ENCODE results near the gene UAP1L1. TPM values are rescaled to one million over a fixed set of nuclear protein-coding genes. Genes with fewer than 3 reads are reported as not detected.

UAP1L1 gene
- total and polyA plus RNA-seq, 4 donors, result 0.35 to 2.3 (median 1.7) TPM

GRCh38 chr9:137034039-137034708 is 43.1 kb upstream of the UAP1L1 start:
- no peak overlapping the region for H3K4me3 ChIP-seq (ENCODE audit: low read depth in 1 of 3, low read length in 3 of 3)
- peaks cover under 1 to 14% (median 5%) of the 10 kb centered on the region in 4 donors for H3K4me1 ChIP-seq (ENCODE audit: control insufficient read depth in 4 of 4, insufficient read depth in 4 of 4, low read length in 3 of 4)
- DNase-seq (ENCODE audit: low spot score), result no peak
- H3K27ac ChIP-seq (ENCODE audit: low read depth in 1 of 2, low read length in 2 of 2), result peak overlapping the region in 1 of 2 donors; percentile 43
- H3K36me3 ChIP-seq (ENCODE audit: control insufficient read depth in 4 of 4, insufficient read depth in 3 of 4, low read depth in 1 of 4, low read length in 3 of 4), result no peaks in the 10 kb centered on the region
- TF ChIP-seq NR2F2 (IDR thresholded peaks at IDR 0.05) (no peak), EGR1 (IDR thresholded peaks at IDR 0.05; ENCODE audit: low read depth in 2 of 2) (no peak), RXRA (IDR thresholded peaks at IDR 0.05) (no peak)
- H3K9me3 ChIP-seq (ENCODE audit: control insufficient read depth in 4 of 4, low read length in 3 of 4), result no peaks in the 10 kb centered on the region
- 62% methylated on average over 15 of the region's 15 CpGs for WGBS
- peaks cover 0 to 2% (median 0%) of the 10 kb centered on the region in 4 donors for H3K27me3 ChIP-seq (ENCODE audit: control insufficient read depth in 4 of 4, insufficient read depth in 4 of 4, low read length in 3 of 4)
- H3K9ac ChIP-seq (ENCODE audit: low read depth in 1 of 2, low read length in 2 of 2), result no peak overlapping the region

- 23% methylated on average over 24 of the region's 24 CpGs for WGBS
- Histone ChIP-seq H3K4me3 (ENCODE audit: low read depth in 1 of 3, low read length in 3 of 3) (no peak overlapping the region), H3K9ac (ENCODE audit: low read depth in 1 of 2, low read length in 2 of 2) (no peak overlapping the region), H3K27me3 (ENCODE audit: control insufficient read depth in 4 of 4, insufficient read depth in 4 of 4, low read length in 3 of 4) (peaks cover 0 to 2% (median 0%) of the 10 kb centered on the region in 4 donors), H3K27ac (ENCODE audit: low read depth in 1 of 2, low read length in 2 of 2) (peak overlapping the region; percentile 8 to 43), H3K36me3 (ENCODE audit: control insufficient read depth in 4 of 4, insufficient read depth in 3 of 4, low read depth in 1 of 4, low read length in 3 of 4) (no peaks in the 10 kb centered on the region), H3K9me3 (ENCODE audit: control insufficient read depth in 4 of 4, low read length in 3 of 4) (no peaks in the 10 kb centered on the region), H3K4me1 (ENCODE audit: control insufficient read depth in 4 of 4, insufficient read depth in 4 of 4, low read length in 3 of 4) (peaks cover 0 to 10% (median 1%) of the 10 kb centered on the region in 4 donors)
- TF ChIP-seq YY1 (IDR thresholded peaks at IDR 0.05), result no peak
- no peak for TF ChIP-seq SP1 (IDR thresholded peaks at IDR 0.05)
- TF ChIP-seq, protein P1, sequence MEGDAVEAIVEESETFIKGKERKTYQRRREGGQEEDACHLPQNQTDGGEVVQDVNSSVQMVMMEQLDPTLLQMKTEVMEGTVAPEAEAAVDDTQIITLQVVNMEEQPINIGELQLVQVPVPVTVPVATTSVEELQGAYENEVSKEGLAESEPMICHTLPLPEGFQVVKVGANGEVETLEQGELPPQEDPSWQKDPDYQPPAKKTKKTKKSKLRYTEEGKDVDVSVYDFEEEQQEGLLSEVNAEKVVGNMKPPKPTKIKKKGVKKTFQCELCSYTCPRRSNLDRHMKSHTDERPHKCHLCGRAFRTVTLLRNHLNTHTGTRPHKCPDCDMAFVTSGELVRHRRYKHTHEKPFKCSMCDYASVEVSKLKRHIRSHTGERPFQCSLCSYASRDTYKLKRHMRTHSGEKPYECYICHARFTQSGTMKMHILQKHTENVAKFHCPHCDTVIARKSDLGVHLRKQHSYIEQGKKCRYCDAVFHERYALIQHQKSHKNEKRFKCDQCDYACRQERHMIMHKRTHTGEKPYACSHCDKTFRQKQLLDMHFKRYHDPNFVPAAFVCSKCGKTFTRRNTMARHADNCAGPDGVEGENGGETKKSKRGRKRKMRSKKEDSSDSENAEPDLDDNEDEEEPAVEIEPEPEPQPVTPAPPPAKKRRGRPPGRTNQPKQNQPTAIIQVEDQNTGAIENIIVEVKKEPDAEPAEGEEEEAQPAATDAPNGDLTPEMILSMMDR (IDR thresholded peaks at IDR 0.05; ENCODE audit: low read depth, low read length, missing input control), result peak; percentile 90
- TF ChIP-seq RAD21 (IDR thresholded peaks at IDR 0.05), result peak; percentile 90 to 92
- TF ChIP-seq JUND (IDR thresholded peaks at IDR 0.05), result no peak
- peak; percentile 82 for DNase-seq (ENCODE audit: low spot score)
These were observed 42.4 kb upstream of the UAP1L1 start for GRCh38 chr9:137034709-137035506.

- no peak overlapping the region for H3K4me3 ChIP-seq (ENCODE audit: low read depth in 1 of 3, low read length in 3 of 3)
- peaks cover 0 to 10% (median 1%) of the 10 kb centered on the region in 4 donors for H3K4me1 ChIP-seq (ENCODE audit: control insufficient read depth in 4 of 4, insufficient read depth in 4 of 4, low read length in 3 of 4)
- DNase-seq (ENCODE audit: low spot score), result no peak
- peaks cover 0 to 2% (median 0%) of the 10 kb centered on the region in 4 donors for H3K27me3 ChIP-seq (ENCODE audit: control insufficient read depth in 4 of 4, insufficient read depth in 4 of 4, low read length in 3 of 4)
- H3K9ac ChIP-seq (ENCODE audit: low read depth in 1 of 2, low read length in 2 of 2), result no peak overlapping the region
- H3K9me3 ChIP-seq (ENCODE audit: control insufficient read depth in 4 of 4, low read length in 3 of 4), result no peaks in the 10 kb centered on the region
- no peaks in the 10 kb centered on the region for H3K36me3 ChIP-seq (ENCODE audit: control insufficient read depth in 4 of 4, insufficient read depth in 3 of 4, low read depth in 1 of 4, low read length in 3 of 4)
- 34% methylated on average over 9 of the region's 9 CpGs for WGBS
- no peak overlapping the region for H3K27ac ChIP-seq (ENCODE audit: low read depth in 1 of 2, low read length in 2 of 2)
- TF ChIP-seq NR2F2 (IDR thresholded peaks at IDR 0.05) (no peak), JUND (IDR thresholded peaks at IDR 0.05) (no peak), ZBTB33 (IDR thresholded peaks at IDR 0.05) (no peak), FOXA2 (IDR thresholded peaks at IDR 0.05) (no peak), MAX (IDR thresholded peaks at IDR 0.05) (no peak), SP1 (IDR thresholded peaks at IDR 0.05) (no peak), FOXA1 (IDR thresholded peaks at IDR 0.05) (no peak), TAF1 (conservative IDR thresholded peaks at IDR 0.05) (no peak), YY1 (IDR thresholded peaks at IDR 0.05) (no peak), RAD21 (IDR thresholded peaks at IDR 0.05) (no peak), RXRA (IDR thresholded peaks at IDR 0.05) (no peak), ATF3 (IDR thresholded peaks at IDR 0.05) (no peak), GABPA (IDR thresholded peaks at IDR 0.05 in 1 of 2, conservative IDR thresholded peaks at IDR 0.05 in 1 of 2) (no peak)
- TF ChIP-seq, protein P2, sequence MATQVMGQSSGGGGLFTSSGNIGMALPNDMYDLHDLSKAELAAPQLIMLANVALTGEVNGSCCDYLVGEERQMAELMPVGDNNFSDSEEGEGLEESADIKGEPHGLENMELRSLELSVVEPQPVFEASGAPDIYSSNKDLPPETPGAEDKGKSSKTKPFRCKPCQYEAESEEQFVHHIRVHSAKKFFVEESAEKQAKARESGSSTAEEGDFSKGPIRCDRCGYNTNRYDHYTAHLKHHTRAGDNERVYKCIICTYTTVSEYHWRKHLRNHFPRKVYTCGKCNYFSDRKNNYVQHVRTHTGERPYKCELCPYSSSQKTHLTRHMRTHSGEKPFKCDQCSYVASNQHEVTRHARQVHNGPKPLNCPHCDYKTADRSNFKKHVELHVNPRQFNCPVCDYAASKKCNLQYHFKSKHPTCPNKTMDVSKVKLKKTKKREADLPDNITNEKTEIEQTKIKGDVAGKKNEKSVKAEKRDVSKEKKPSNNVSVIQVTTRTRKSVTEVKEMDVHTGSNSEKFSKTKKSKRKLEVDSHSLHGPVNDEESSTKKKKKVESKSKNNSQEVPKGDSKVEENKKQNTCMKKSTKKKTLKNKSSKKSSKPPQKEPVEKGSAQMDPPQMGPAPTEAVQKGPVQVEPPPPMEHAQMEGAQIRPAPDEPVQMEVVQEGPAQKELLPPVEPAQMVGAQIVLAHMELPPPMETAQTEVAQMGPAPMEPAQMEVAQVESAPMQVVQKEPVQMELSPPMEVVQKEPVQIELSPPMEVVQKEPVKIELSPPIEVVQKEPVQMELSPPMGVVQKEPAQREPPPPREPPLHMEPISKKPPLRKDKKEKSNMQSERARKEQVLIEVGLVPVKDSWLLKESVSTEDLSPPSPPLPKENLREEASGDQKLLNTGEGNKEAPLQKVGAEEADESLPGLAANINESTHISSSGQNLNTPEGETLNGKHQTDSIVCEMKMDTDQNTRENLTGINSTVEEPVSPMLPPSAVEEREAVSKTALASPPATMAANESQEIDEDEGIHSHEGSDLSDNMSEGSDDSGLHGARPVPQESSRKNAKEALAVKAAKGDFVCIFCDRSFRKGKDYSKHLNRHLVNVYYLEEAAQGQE (IDR thresholded peaks at IDR 0.05), result no peak
These were observed 41.8 kb upstream of the UAP1L1 start for GRCh38 chr9:137035507-137035834.

Measured in liver (tissue), 9 donors.